HG02588 (cell line): ENCODE results near the gene NLRP5.
"Not testable (repeated sequence)": the region's sequence is repeated elsewhere in the genome, so short reads cannot be mapped to it uniquely, and the experiment has no call there.

ENCODE experiments used
- ATAC-seq: cut with Tn5 transposase; IDR thresholded peaks from one replicate; pipeline ENCODE4 v1.9.1; 2021; ENCODE audit warnings: mild to moderate bottlenecking, moderate library complexity; ENCODE audit not compliant: unreplicated experiment

NLRP5 gene

GRCh38 chr19:56098237-56098636 is 111.7 kb downstream of the NLRP5 start:
- ATAC-seq = not testable (repeated sequence)

- no peak for ATAC-seq
Observed at GRCh38 chr19:56098731-56099568, 112.4 kb downstream of the NLRP5 start.

GRCh38 chr19:56099638-56100539 is 113.3 kb downstream of the NLRP5 start:
- ATAC-seq = no peak

GRCh38 chr19:56101095-56101494 is 114.5 kb downstream of the NLRP5 start:
- no peak for ATAC-seq

- ATAC-seq = no peak
Observed at GRCh38 chr19:56101746-56102535, 115.4 kb downstream of the NLRP5 start.

- no peak for ATAC-seq
Observed at GRCh38 chr19:56103027-56103614, 116.5 kb downstream of the NLRP5 start.

- no peak for ATAC-seq
Observed at GRCh38 chr19:56104423-56104822, 117.8 kb downstream of the NLRP5 start.

GRCh38 chr19:56105090-56105701 is 118.6 kb downstream of the NLRP5 start:
- no peak for ATAC-seq

DNA sequence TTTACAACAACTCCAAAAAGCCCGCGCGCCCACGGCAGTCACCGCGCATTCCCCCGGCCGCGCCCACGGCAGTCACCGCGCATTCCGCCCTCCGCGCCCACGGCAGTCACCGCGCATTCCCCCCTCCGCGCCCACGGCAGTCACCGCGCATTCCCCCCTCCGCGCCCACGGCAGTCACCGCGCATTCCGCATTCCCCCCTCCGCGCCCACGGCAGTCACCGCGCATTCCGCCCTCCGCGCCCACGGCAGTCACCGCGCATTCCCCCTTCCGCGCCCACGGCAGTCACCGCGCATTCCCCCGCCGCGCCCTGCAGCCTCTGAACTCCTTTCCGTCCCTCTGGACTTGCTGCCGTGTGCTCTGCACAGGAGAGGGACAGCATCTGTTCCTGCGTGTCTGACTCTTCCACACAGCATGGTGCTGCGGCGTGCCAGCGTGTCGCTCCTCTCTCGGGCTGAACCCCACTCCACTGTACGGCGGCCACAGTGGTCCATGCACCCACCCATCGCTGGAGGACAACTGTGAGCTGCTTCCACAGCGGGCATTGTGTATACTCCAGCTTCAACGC is 119.3 kb downstream of the NLRP5 start:
- ATAC-seq = not testable (repeated sequence)

DNA sequence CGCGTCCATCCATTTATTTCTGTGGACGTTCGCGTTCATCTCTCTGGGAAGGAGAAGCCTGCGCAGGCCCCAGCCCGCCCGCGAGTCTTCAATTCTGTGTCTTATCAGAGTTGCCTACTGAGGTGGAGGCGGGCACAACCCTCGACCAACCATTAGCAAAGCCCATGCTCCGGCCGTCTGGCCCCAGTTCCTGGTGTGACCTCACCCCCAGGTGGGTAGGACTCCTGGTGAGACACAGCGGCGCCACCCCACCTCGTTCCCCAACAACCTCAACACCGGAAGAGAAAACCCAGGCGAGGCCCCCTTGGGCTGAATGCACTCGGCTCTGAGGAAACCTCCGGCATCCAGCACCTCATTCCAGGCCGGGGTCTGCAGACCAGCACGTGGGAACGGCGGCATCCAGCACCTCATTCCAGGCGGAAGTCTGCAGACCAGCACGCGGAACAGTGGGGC is 119.8 kb downstream of the NLRP5 start:
- no peak for ATAC-seq

DNA sequence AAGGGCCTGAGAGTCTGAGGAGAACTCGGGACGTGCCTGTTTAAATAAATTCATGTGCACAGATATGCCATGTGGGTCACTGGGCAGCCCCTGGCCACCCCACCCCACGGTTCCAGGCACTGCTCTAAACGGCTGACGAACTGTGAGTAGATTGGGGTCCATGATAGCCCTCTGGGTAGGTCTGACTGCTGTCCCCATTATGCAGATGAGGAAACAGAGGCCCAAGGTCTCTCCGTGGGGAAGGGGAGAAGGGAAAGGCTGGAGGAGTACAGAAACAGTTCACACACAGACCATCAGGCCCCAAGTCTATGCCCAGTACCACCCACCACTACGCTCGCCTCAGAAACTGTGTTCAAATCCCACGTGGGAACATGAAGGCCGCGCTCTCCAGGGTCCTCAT is 120.4 kb downstream of the NLRP5 start:
- no peak for ATAC-seq

- no peak for ATAC-seq
Observed at GRCh38 chr19:56107626-56108351, 121.2 kb downstream of the NLRP5 start.

DNA sequence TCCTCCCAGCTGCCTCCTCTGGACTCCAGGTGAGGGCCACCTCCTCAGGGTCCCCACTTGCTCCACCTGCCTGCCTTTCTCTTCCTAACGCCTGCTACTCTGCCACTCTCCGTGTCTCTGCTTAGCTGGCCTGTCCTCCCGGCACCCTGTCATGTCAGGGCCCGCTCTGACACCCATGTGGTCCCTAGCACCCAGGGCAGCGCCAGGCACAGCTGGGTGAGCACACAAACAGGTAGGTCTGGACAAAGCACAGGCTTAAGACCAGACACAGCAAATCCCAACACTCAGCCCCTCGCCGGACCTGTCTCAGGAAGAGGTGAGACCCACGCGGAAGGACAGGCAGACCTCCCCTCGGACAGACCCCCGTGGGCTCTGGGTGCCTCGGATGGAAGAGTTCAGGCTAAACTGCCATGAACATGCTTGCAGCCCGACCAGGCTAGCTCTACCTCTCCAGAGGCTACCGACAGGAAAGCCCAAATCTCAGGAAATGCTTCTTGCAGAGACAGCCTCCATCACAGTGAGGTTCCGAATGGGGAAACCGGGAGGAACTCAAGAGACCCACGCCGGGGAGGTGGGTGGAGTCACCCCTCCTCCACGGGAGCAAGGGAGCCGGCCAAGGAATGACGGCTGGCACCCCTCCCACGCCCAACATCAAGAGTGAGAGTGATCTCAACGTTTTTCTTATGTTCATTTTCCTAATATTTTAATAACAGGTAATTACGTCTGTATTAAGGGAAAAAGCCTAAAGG is 122.0 kb downstream of the NLRP5 start:
- ATAC-seq = no peak

- ATAC-seq = no peak
Observed at GRCh38 chr19:56109226-56109625, 122.7 kb downstream of the NLRP5 start.

DNA sequence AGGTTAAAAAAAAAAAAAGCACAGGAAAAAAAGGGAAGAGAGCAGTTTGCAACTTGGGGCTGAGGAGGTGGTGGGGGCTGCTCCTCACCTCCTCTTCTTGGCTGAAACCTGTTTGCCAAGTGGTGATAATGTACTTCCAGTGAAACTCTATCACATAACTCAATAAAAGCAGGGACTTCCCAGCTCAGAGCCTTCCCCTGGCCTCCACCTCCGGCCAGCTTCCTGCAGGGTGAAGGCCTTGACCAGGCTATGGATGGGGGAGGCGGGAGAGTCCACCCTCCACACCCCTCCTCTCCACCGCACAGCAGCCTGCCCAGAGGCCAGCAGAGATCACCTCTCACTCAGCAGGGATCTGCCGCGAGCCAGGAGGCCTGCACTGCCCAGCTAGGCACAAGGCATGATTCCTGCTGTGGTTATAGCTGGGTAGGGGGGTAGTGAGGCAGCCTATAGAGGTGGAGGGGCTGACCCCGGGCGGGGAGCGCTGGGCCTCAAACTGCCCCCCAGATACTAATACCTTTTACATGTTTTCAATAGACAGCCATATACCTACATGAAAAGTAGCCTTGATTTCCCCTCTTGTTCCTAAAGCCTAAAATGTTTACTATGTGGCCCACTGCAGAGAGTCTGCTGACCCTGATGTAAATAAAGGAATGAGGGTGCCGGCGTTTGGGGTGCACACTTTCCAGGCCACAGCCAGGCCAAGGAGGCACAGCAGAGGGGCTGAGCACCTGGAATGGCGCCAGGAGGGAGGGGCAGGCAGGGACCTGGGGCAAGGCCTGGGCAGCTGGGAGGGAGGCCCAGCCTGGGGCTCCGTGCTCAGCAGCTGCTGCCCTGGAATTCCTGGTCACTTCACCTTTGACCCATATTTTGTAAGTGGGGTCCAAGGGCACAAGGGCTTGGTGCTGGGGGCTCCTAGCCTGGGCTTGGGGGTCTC is 124.2 kb downstream of the NLRP5 start:
- ATAC-seq = no peak
